ENCODE results near the gene HOXB8.

The HOXB8 gene

GRCh38 chr17:48633266-48633677 is 18.2 kb upstream of the HOXB8 start:
- Histone ChIP-seq H3K27me3 (ENCODE audit: control insufficient read depth, insufficient read depth, low read length) (peaks cover 100% of the 10 kb centered on the region), H3K4me1 (ENCODE audit: control insufficient read depth, insufficient read depth, low read length) (peaks cover 5% of the 10 kb centered on the region), H3K9me3 (ENCODE audit: control insufficient read depth, low read length) (no peaks in the 10 kb centered on the region), H3K4me3 (ENCODE audit: low read length) (no peak overlapping the region), H3K36me3 (ENCODE audit: control insufficient read depth, insufficient read depth, low read length) (no peaks in the 10 kb centered on the region), H3K9ac (ENCODE audit: low read length) (no peak overlapping the region)

GRCh38 chr17:48632579-48633265 is 17.6 kb upstream of the HOXB8 start:
- Histone ChIP-seq H3K36me3 (ENCODE audit: control insufficient read depth, insufficient read depth, low read length) (no peaks in the 10 kb centered on the region), H3K4me1 (ENCODE audit: control insufficient read depth, insufficient read depth, low read length) (peaks cover 5% of the 10 kb centered on the region), H3K9me3 (ENCODE audit: control insufficient read depth, low read length) (no peaks in the 10 kb centered on the region), H3K4me3 (ENCODE audit: low read length) (no peak overlapping the region), H3K27me3 (ENCODE audit: control insufficient read depth, insufficient read depth, low read length) (peaks cover 100% of the 10 kb centered on the region), H3K9ac (ENCODE audit: low read length) (no peak overlapping the region)

GRCh38 chr17:48631693-48632578 is 16.8 kb upstream of the HOXB8 start:
- H3K4me1 ChIP-seq (ENCODE audit: control insufficient read depth, insufficient read depth, low read length) = peaks cover 5% of the 10 kb centered on the region
- no peaks in the 10 kb centered on the region for H3K9me3 ChIP-seq (ENCODE audit: control insufficient read depth, low read length)
- no peak overlapping the region for H3K9ac ChIP-seq (ENCODE audit: low read length)
- no peak overlapping the region for H3K4me3 ChIP-seq (ENCODE audit: low read length)
- H3K36me3 ChIP-seq (ENCODE audit: control insufficient read depth, insufficient read depth, low read length) = no peaks in the 10 kb centered on the region
- peaks cover 100% of the 10 kb centered on the region for H3K27me3 ChIP-seq (ENCODE audit: control insufficient read depth, insufficient read depth, low read length)

- H3K27me3 ChIP-seq (ENCODE audit: control insufficient read depth, insufficient read depth, low read length) = peaks cover 99% of the 10 kb centered on the region
- no peak overlapping the region for H3K9ac ChIP-seq (ENCODE audit: low read length)
- peaks cover 5% of the 10 kb centered on the region for H3K4me1 ChIP-seq (ENCODE audit: control insufficient read depth, insufficient read depth, low read length)
- no peaks in the 10 kb centered on the region for H3K9me3 ChIP-seq (ENCODE audit: control insufficient read depth, low read length)
- no peaks in the 10 kb centered on the region for H3K36me3 ChIP-seq (ENCODE audit: control insufficient read depth, insufficient read depth, low read length)
- no peak overlapping the region for H3K4me3 ChIP-seq (ENCODE audit: low read length)
Observed at GRCh38 chr17:48630925-48631692, 16.0 kb upstream of the HOXB8 start.

- H3K4me1 ChIP-seq (ENCODE audit: control insufficient read depth, insufficient read depth, low read length) = peaks cover 13% of the 10 kb centered on the region
- H3K27me3 ChIP-seq (ENCODE audit: control insufficient read depth, insufficient read depth, low read length) = peaks cover 99% of the 10 kb centered on the region
- H3K9me3 ChIP-seq (ENCODE audit: control insufficient read depth, low read length) = no peaks in the 10 kb centered on the region
- no peaks in the 10 kb centered on the region for H3K36me3 ChIP-seq (ENCODE audit: control insufficient read depth, insufficient read depth, low read length)
- H3K4me3 ChIP-seq (ENCODE audit: low read length) = no peak overlapping the region
- no peak overlapping the region for H3K9ac ChIP-seq (ENCODE audit: low read length)
Observed at GRCh38 chr17:48630009-48630924, 15.2 kb upstream of the HOXB8 start.

GRCh38 chr17:48629411-48629759 is 14.3 kb upstream of the HOXB8 start:
- Histone ChIP-seq H3K4me1 (ENCODE audit: control insufficient read depth, insufficient read depth, low read length) (peaks cover 17% of the 10 kb centered on the region), H3K27me3 (ENCODE audit: control insufficient read depth, insufficient read depth, low read length) (peaks cover 99% of the 10 kb centered on the region), H3K9me3 (ENCODE audit: control insufficient read depth, low read length) (no peaks in the 10 kb centered on the region), H3K4me3 (ENCODE audit: low read length) (no peak overlapping the region), H3K36me3 (ENCODE audit: control insufficient read depth, insufficient read depth, low read length) (no peaks in the 10 kb centered on the region), H3K9ac (ENCODE audit: low read length) (no peak overlapping the region)

GRCh38 chr17:48628649-48629410 is 13.7 kb upstream of the HOXB8 start:
- peaks cover 99% of the 10 kb centered on the region for H3K27me3 ChIP-seq (ENCODE audit: control insufficient read depth, insufficient read depth, low read length)
- no peaks in the 10 kb centered on the region for H3K9me3 ChIP-seq (ENCODE audit: control insufficient read depth, low read length)
- H3K4me1 ChIP-seq (ENCODE audit: control insufficient read depth, insufficient read depth, low read length) = peaks cover 17% of the 10 kb centered on the region
- no peak overlapping the region for H3K4me3 ChIP-seq (ENCODE audit: low read length)
- no peaks in the 10 kb centered on the region for H3K36me3 ChIP-seq (ENCODE audit: control insufficient read depth, insufficient read depth, low read length)
- no peak overlapping the region for H3K9ac ChIP-seq (ENCODE audit: low read length)

- Histone ChIP-seq H3K9me3 (ENCODE audit: control insufficient read depth, low read length) (no peaks in the 10 kb centered on the region), H3K4me3 (ENCODE audit: low read length) (no peak overlapping the region), H3K36me3 (ENCODE audit: control insufficient read depth, insufficient read depth, low read length) (no peaks in the 10 kb centered on the region), H3K9ac (ENCODE audit: low read length) (no peak overlapping the region), H3K27me3 (ENCODE audit: control insufficient read depth, insufficient read depth, low read length) (peaks cover 99% of the 10 kb centered on the region), H3K4me1 (ENCODE audit: control insufficient read depth, insufficient read depth, low read length) (peaks cover 17% of the 10 kb centered on the region)
Observed at GRCh38 chr17:48627623-48628521, 12.8 kb upstream of the HOXB8 start.

GRCh38 chr17:48627118-48627597 is 12.1 kb upstream of the HOXB8 start:
- Histone ChIP-seq H3K4me3 (ENCODE audit: low read length) (no peak overlapping the region), H3K36me3 (ENCODE audit: control insufficient read depth, insufficient read depth, low read length) (no peaks in the 10 kb centered on the region), H3K27me3 (ENCODE audit: control insufficient read depth, insufficient read depth, low read length) (peaks cover 99% of the 10 kb centered on the region), H3K9ac (ENCODE audit: low read length) (no peak overlapping the region), H3K9me3 (ENCODE audit: control insufficient read depth, low read length) (no peaks in the 10 kb centered on the region), H3K4me1 (ENCODE audit: control insufficient read depth, insufficient read depth, low read length) (peaks cover 17% of the 10 kb centered on the region)
